H9 (cell line): Measurements from ENCODE around the gene MARF1. TPM values are rescaled to one million over a fixed set of nuclear protein-coding genes. Genes with fewer than 3 reads are reported as not detected.

ENCODE experiments used
- DNase-seq: peaks from one replicate; pipeline ENCODE4 v3.0.0-alpha.2; 2017
- H2AFZ ChIP-seq: one replicate; pipeline ENCODE4 v1.6.1; 2013; ENCODE audit warnings: mild to moderate bottlenecking, low read length, control low read depth, moderate library complexity
- H2AK5ac ChIP-seq: 2 replicates; pipeline ENCODE4 v1.6.1; 2013; ENCODE audit warnings: low read length, control low read depth, mixed read lengths; ENCODE audit not compliant: insufficient read length
- H2BK120ac ChIP-seq: one replicate; pipeline ENCODE4 v1.6.1; 2013; ENCODE audit warnings: low read depth, mild to moderate bottlenecking, low read length, control low read depth, inconsistent platforms; ENCODE audit not compliant: poor library complexity, severe bottlenecking
- H2BK12ac ChIP-seq: 2 replicates; pipeline ENCODE4 v1.6.1; 2013; ENCODE audit warnings: low read length, control low read depth, mixed read lengths, low read depth; ENCODE audit not compliant: insufficient read length
- H2BK15ac ChIP-seq: 2 replicates; pipeline ENCODE4 v1.6.1; 2013; ENCODE audit warnings: low read depth, low read length, control low read depth
- H2BK20ac ChIP-seq: one replicate; pipeline ENCODE4 v1.6.1; 2013; ENCODE audit warnings: low read depth, mild to moderate bottlenecking, low read length, control low read depth, inconsistent platforms; ENCODE audit not compliant: poor library complexity, severe bottlenecking
- H2BK5ac ChIP-seq: 2 replicates; pipeline ENCODE4 v1.6.1; 2013; ENCODE audit warnings: low read length, control low read depth, mixed read lengths; ENCODE audit not compliant: insufficient read length
- H3K14ac ChIP-seq: 2 replicates; pipeline ENCODE4 v1.6.1; 2013; ENCODE audit warnings: low read length, control low read depth; ENCODE audit not compliant: insufficient read depth
- H3K18ac ChIP-seq: 2 replicates; pipeline ENCODE4 v1.6.1; 2013; ENCODE audit warnings: low read depth, mild to moderate bottlenecking, mixed read lengths, low read length, control low read depth; ENCODE audit not compliant: insufficient read length
- H3K23ac ChIP-seq: 2 replicates; pipeline ENCODE4 v1.6.1; 2013; ENCODE audit warnings: low read length, control low read depth, mixed read lengths, low read depth; ENCODE audit not compliant: insufficient read length
- H3K23me2 ChIP-seq: 2 replicates; pipeline ENCODE4 v1.6.1; 2013; ENCODE audit warnings: low read depth, mild to moderate bottlenecking, mixed read lengths, low read length, control low read depth; ENCODE audit not compliant: insufficient read length, poor library complexity, severe bottlenecking
- H3K27ac ChIP-seq: 2 replicates; pipeline ENCODE4 v1.5.1; 2013; ENCODE audit warnings: low read length, control low read depth, mixed read lengths, low read depth; ENCODE audit not compliant: insufficient read length
- H3K27me3 ChIP-seq: 2 replicates; pipeline ENCODE4 v1.6.1; 2013; ENCODE audit warnings: low read length, control low read depth, inconsistent platforms; ENCODE audit not compliant: insufficient read depth
- H3K4ac ChIP-seq: 2 replicates; pipeline ENCODE4 v1.6.1; 2013; ENCODE audit warnings: low read depth, mild to moderate bottlenecking, control low read depth, inconsistent platforms, low read length, moderate library complexity
- H3K4me1 ChIP-seq: 2 replicates; pipeline ENCODE4 v1.6.1; 2013; ENCODE audit warnings: low read length, control low read depth, inconsistent platforms; ENCODE audit not compliant: insufficient read depth
- H3K4me2 ChIP-seq: 2 replicates; pipeline ENCODE4 v1.6.1; 2013; ENCODE audit warnings: low read length, control low read depth, mixed read lengths; ENCODE audit not compliant: insufficient read length, insufficient read depth
- H3K56ac ChIP-seq: 2 replicates; pipeline ENCODE4 v1.6.1; 2013; ENCODE audit warnings: low read depth, mild to moderate bottlenecking, mixed read lengths, low read length, control low read depth; ENCODE audit not compliant: insufficient read length
- H3K79me1 ChIP-seq: 2 replicates; pipeline ENCODE4 v1.6.1; 2013; ENCODE audit warnings: low read depth, mild to moderate bottlenecking, moderate library complexity, low read length, control low read depth, inconsistent platforms; ENCODE audit not compliant: insufficient read depth, poor library complexity, severe bottlenecking
- H3K79me2 ChIP-seq: 2 replicates; pipeline ENCODE4 v1.6.1; 2013; ENCODE audit warnings: low read length, control low read depth, inconsistent platforms; ENCODE audit not compliant: insufficient read depth
- H3K9ac ChIP-seq: 2 replicates; pipeline ENCODE4 v1.6.1; 2013; ENCODE audit warnings: low read length, control low read depth, mixed read lengths; ENCODE audit not compliant: insufficient read length; ENCODE audit errors: extremely low read depth
- H3K9me3 ChIP-seq: one replicate; pipeline ENCODE4 v1.6.1; 2013; ENCODE audit warnings: low read depth, low read length, inconsistent platforms; ENCODE audit not compliant: control insufficient read depth
- H3T11ph ChIP-seq: one replicate; pipeline ENCODE4 v1.6.1; 2013; ENCODE audit warnings: mild to moderate bottlenecking, low read length, control low read depth, inconsistent platforms
- H4K20me1 ChIP-seq: one replicate; pipeline ENCODE4 v1.6.1; 2013; ENCODE audit not compliant: control insufficient read depth, insufficient read length, insufficient read depth
- H4K5ac ChIP-seq: 2 replicates; pipeline ENCODE4 v1.6.1; 2013; ENCODE audit warnings: low read depth, mild to moderate bottlenecking, mixed read lengths, low read length, control low read depth; ENCODE audit not compliant: insufficient read length
- H4K8ac ChIP-seq: replicated peaks from 2 replicates; pipeline ENCODE4 v1.6.1; 2013; ENCODE audit warnings: low read length, control low read depth, mixed read lengths, low read depth; ENCODE audit not compliant: insufficient read length
- H4K91ac ChIP-seq: 2 replicates; pipeline ENCODE4 v1.6.1; 2013; ENCODE audit warnings: low read depth, mild to moderate bottlenecking, moderate library complexity, mixed read lengths, low read length, control low read depth; ENCODE audit not compliant: insufficient read length
- H3K27ac Mint-ChIP-seq, 3 experiments: 2 replicates in 2 of 3; 3 replicates in 1 of 3; pipeline ENCODE4 v1.8.0; 2020 to 2021; ENCODE audit warnings: mixed read lengths in 3 of 3, mild to moderate bottlenecking in 1 of 3, moderate library complexity in 1 of 3
- H3K27me3 Mint-ChIP-seq: 2 replicates; pipeline ENCODE4 v1.8.0; 2021; ENCODE audit warnings: low read depth, mild to moderate bottlenecking, moderate library complexity, mixed read lengths
- H3K36me3 Mint-ChIP-seq, 3 experiments: 2 replicates in 2 of 3; 3 replicates in 1 of 3; pipeline ENCODE4 v1.8.0; 2020 to 2021; ENCODE audit warnings: low read depth in 3 of 3, mixed read lengths in 3 of 3; ENCODE audit not compliant: insufficient read depth in 1 of 3
- H3K4me1 Mint-ChIP-seq, 2 experiments: 2 replicates each; pipeline ENCODE4 v1.8.0; 2020; ENCODE audit warnings: mixed read lengths in 2 of 2
- H3K4me3 Mint-ChIP-seq, 2 experiments: 2 replicates in 1 of 2; 3 replicates in 1 of 2; pipeline ENCODE4 v1.8.0; 2020 to 2021; ENCODE audit warnings: mild to moderate bottlenecking in 2 of 2, mixed read lengths in 2 of 2, moderate library complexity in 1 of 2
- H3K9me3 Mint-ChIP-seq, 2 experiments: 2 replicates in 1 of 2; 3 replicates in 1 of 2; pipeline ENCODE4 v1.8.0; 2020; ENCODE audit warnings: mild to moderate bottlenecking in 2 of 2, mixed read lengths in 2 of 2, moderate library complexity in 1 of 2
- WGBS: extraction: QIAGEN DNeasy Blood & Tissue Kit; methylation state at CpG from one replicate; pipeline ENCODE4 v1.1.7; 2013; ENCODE audit warnings: missing lambda C conversion rate, low lambda C conversion rate, mixed read lengths; ENCODE audit not compliant: insufficient read length; ENCODE audit errors: extremely low coverage; 5-methylcytosine and 5-hydroxymethylcytosine counted together
- total RNA-seq: library from RNA; stranded (reverse); gene quantifications from 2 replicates; pipeline ENCODE4 v1.2.1, GENCODE V29; 2021
- TF ChIP-seq, protein P1 (sequence below): fragments of 200-600 bp; sonication (generic); conservative IDR thresholded peaks from 3 replicates; pipeline ENCODE4 v1.8.0; 2021; ENCODE audit warnings: antibody characterized with exemption, mild to moderate bottlenecking

Gene MARF1
- total RNA-seq, 1 experiment from 2014 or later = 23.3 TPM

DNA sequence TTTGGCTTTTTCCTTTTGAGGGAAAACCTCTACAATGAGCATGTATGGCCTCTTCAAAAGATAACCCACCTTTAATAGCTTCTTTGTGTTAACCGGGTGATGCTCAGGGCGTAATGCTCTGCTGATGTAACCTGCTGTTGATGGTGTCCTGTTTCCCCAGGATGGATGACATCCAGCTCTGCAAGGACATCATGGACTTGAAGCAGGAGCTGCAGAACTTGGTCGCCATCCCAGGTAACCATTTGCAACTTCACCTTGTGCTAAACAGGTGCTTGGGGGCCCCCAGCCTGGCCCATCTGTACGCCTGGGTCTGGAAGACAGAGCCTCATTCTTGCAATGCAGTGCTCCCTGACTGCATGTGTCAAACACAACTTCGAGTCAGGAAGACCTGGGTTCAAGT lies 75.1 kb downstream of the MARF1 start:
- Mint-ChIP-seq H3K9me3 (no peaks in the 10 kb centered on the region), H3K4me1 (peaks cover 28 to 29% of the 10 kb centered on the region in 2 experiments), H3K36me3 (peaks cover 4 to 6% (median 4%) of the 10 kb centered on the region in 3 experiments; a peak in 4 of 7 replicates), H3K27me3 (no peaks in the 10 kb centered on the region), H3K27ac (no peak overlapping the region), H3K4me3 (no peak overlapping the region)
- H4K20me1 ChIP-seq = no peaks in the 10 kb centered on the region
- no peak overlapping the region for H3K4me2 ChIP-seq
- H3K56ac ChIP-seq = no peak overlapping the region
- no peak overlapping the region for H2BK5ac ChIP-seq
- H2BK20ac ChIP-seq = no peak overlapping the region
- H3K18ac ChIP-seq = no peak overlapping the region
- H4K91ac ChIP-seq = no peak overlapping the region
- no peak overlapping the region for H4K5ac ChIP-seq
- no peaks in the 10 kb centered on the region for H3K9me3 ChIP-seq
- no peak overlapping the region for H3K4ac ChIP-seq
- H3K23ac ChIP-seq = no peak overlapping the region
- no peaks in the 10 kb centered on the region for H3K79me2 ChIP-seq
- no peak overlapping the region for H3K9ac ChIP-seq
- H4K8ac ChIP-seq = no peak overlapping the region
- H2BK12ac ChIP-seq = no peak overlapping the region
- no peaks in the 10 kb centered on the region for H3K23me2 ChIP-seq
- H2BK120ac ChIP-seq = no peak overlapping the region
- no peaks in the 10 kb centered on the region for H3K27me3 ChIP-seq
- peaks cover 2% of the 10 kb centered on the region; the same call in 1 of the 2 replicates for H3K4me1 ChIP-seq
- WGBS = no CpG with 5 or more reads among the region's 5 CpGs
- no peak for DNase-seq
- no peak overlapping the region for H2BK15ac ChIP-seq
- TF ChIP-seq, protein P1, sequence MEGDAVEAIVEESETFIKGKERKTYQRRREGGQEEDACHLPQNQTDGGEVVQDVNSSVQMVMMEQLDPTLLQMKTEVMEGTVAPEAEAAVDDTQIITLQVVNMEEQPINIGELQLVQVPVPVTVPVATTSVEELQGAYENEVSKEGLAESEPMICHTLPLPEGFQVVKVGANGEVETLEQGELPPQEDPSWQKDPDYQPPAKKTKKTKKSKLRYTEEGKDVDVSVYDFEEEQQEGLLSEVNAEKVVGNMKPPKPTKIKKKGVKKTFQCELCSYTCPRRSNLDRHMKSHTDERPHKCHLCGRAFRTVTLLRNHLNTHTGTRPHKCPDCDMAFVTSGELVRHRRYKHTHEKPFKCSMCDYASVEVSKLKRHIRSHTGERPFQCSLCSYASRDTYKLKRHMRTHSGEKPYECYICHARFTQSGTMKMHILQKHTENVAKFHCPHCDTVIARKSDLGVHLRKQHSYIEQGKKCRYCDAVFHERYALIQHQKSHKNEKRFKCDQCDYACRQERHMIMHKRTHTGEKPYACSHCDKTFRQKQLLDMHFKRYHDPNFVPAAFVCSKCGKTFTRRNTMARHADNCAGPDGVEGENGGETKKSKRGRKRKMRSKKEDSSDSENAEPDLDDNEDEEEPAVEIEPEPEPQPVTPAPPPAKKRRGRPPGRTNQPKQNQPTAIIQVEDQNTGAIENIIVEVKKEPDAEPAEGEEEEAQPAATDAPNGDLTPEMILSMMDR = no peak
- no peak overlapping the region for H2AFZ ChIP-seq
- H3K27ac ChIP-seq = no peak overlapping the region
- H3K79me1 ChIP-seq = no peaks in the 10 kb centered on the region
- no peak overlapping the region for H3T11ph ChIP-seq
- H2AK5ac ChIP-seq = no peak overlapping the region
- H3K14ac ChIP-seq = no peak overlapping the region
